Heart right ventricle (tissue), 16 donors: Measurements from ENCODE around the gene FBXO44. TPM values are rescaled to one million over a fixed set of nuclear protein-coding genes. Genes with fewer than 3 reads are reported as not detected.

Experiments used
- ATAC-seq, 8 donors: fragments of 200-7000 bp; cut with Tn5 transposase; one replicate each; pipeline ENCODE4 v1.9.1; 2020; ENCODE audit warnings: mild to moderate bottlenecking in 8 of 8, moderate library complexity in 8 of 8, moderate number of reproducible peaks in 1 of 8
- DNase-seq, 2 donors: peaks; one replicate each; pipeline ENCODE4 v3.0.0-alpha.2; 2020
- H3K27ac ChIP-seq, 10 donors: fragments of 200-600 bp; sonication (generic) in 2 of 10; one replicate each; pipeline versions ENCODE4 v1.5.0 to v1.8.0; 2020 to 2022; ENCODE audit warnings: mild to moderate bottlenecking in 3 of 10
- H3K27me3 ChIP-seq, 7 donors: fragments of 200-600 bp; one replicate each; pipeline ENCODE4 v1.8.0; 2021 to 2022; ENCODE audit warnings: mild to moderate bottlenecking in 2 of 7
- H3K36me3 ChIP-seq, 9 donors: fragments of 200-600 bp; sonication (generic) in 1 of 9; one replicate each; pipeline versions ENCODE4 v1.5.0 to v1.8.0; 2020 to 2022; ENCODE audit warnings: mild to moderate bottlenecking in 2 of 9
- H3K4me1 ChIP-seq, 9 donors: fragments of 200-600 bp; sonication (generic) in 1 of 9; one replicate each; pipeline versions ENCODE4 v1.5.0 to v1.8.0; 2020 to 2022; ENCODE audit warnings: mild to moderate bottlenecking in 4 of 9
- H3K4me3 ChIP-seq, 10 donors: fragments of 200-600 bp; sonication (generic) in 2 of 10; one replicate each; pipeline versions ENCODE4 v1.5.0 to v1.8.0; 2020 to 2022; ENCODE audit warnings: mild to moderate bottlenecking in 7 of 10, moderate library complexity in 2 of 10
- H3K9me3 ChIP-seq, 11 donors: fragments of 200-600 bp in 10 of 11; sonication (generic) in 2 of 11; one replicate each; pipeline versions ENCODE4 v1.5.0 to v1.8.0; 2013 to 2022; ENCODE audit warnings: mild to moderate bottlenecking in 2 of 11, control low read depth in 1 of 11, moderate library complexity in 1 of 11
- CTCF ChIP-seq, 9 donors: fragments of 200-600 bp; sonication (generic) in 2 of 9; IDR thresholded peaks; one replicate each; pipeline versions ENCODE4 v1.5.0 to v1.8.0; 2021 to 2022; ENCODE audit warnings: antibody characterized with exemption in 9 of 9, mild to moderate bottlenecking in 5 of 9, moderate library complexity in 1 of 9
- WGBS, 2 donors: extraction: QIAGEN DNeasy Blood & Tissue Kit; methylation state at CpG; one replicate each; pipeline ENCODE4 v1.1.7; 2013; ENCODE audit warnings: inconsistent platforms in 1 of 2; 5-methylcytosine and 5-hydroxymethylcytosine counted together
- intact Hi-C, 10 donors: fragments of 100-400 bp; cut with DNase I; formaldehyde crosslinking; loops; one replicate each; pipeline versions ENCODE4 v1.11.1 to v1.14.2; 2022
- polyA plus RNA-seq, 2 donors: library from polyadenylated mRNA; stranded (reverse); fragments of 200-250 nt; gene quantifications; one replicate each; pipeline ENCODE4 v1.2.3, GENCODE V29; 2013
- total RNA-seq, 10 donors: library from RNA; stranded (reverse); fragmentation: NEBNext Ultra II Directional in 3 of 10; extraction: Animal tissue kit (Norgen Biotek cat#: 25700) in 3 of 10; gene quantifications; one replicate each; pipeline versions ENCODE4 v1.2.1 to v1.2.4, GENCODE V29; 2021 to 2023
- donor health status: Arrhythmogenic right ventricular cardiomyopathy.
- donor health status: ischemic (EF 13 %, LVEDD 7.1; RV severe dilation, severe dysfunction).
- donor health status: healthy with polysubstance abuse.
- donor health status: DM: no; HTN: yes; CAD: no.
- donor health status: DM: no; HTN: no; CAD: no.
- donor health status: ischemic (EF 25% LVEDD 6.9; RV normal size, moderate dysfunction).
- donor health status: ischemic (EF 25% LVEDD 5.7; RV mildly dilated, moderate dysfunction).
- donor health status: healthy.
- donor health status: DM: yes; HTN: yes; CAD: no.
- donor health status: Ischemic cardiomyopathy.
- donor health status: ischemic (EF 35%, LVEDD 5.7; RV mildly dilated, moderate dysfunction).
- donor health status: nonischemic (EF 11% LVEDD 7.7; RV severe dilation, severe dysfunction).
- donor health status: DM: yes; HTN: yes; CAD: no.
- donor health status: PGD.
- donor health status: ischemic (EF 29% LVEDD 5.4; RV normal size, mild dysfunction).
- donor health status: nonischemic (EF 23%, LVEDD 6.1; RV moderate dilation, normal function).

The FBXO44 gene
- total and polyA plus RNA-seq, 12 donors, result 10.1 to 28.2 (median 15.8) TPM

- Histone ChIP-seq H3K27me3 (peaks cover 0 to 69% (median 35%) of the 10 kb centered on the region in 7 donors), H3K4me3 (no peak overlapping the region), H3K27ac (no peak overlapping the region), H3K4me1 (no peaks in the 10 kb centered on the region), H3K9me3 (no peaks in the 10 kb centered on the region), H3K36me3 (no peaks in the 10 kb centered on the region)
- no peak for TF ChIP-seq CTCF (IDR thresholded peaks at IDR 0.05)
- intact Hi-C loops, result loop anchor here in 2 of 10 donors (10.0 kb wide), 2 partner anchors 76 to 136 kb away; no protein-coding TSS in a partner anchor
- WGBS, 2 donors, result 70 to 84% methylated on average over 5 of the region's 5 CpGs
- ATAC-seq (no peak), DNase-seq (no peak)
These were observed 33.8 kb upstream of the FBXO44 start for GRCh38 chr1:11620924-11621323.

- no peak for TF ChIP-seq CTCF (IDR thresholded peaks at IDR 0.05)
- no peak for DNase-seq
- intact Hi-C loops, result loop anchor here in 2 of 10 donors (10.0 kb wide), 2 partner anchors 78 to 138 kb away; no protein-coding TSS in a partner anchor
- Histone ChIP-seq H3K4me3 (no peak overlapping the region), H3K27ac (no peak overlapping the region), H3K36me3 (no peaks in the 10 kb centered on the region), H3K4me1 (no peaks in the 10 kb centered on the region), H3K27me3 (peaks cover 0 to 69% (median 28%) of the 10 kb centered on the region in 7 donors), H3K9me3 (no peaks in the 10 kb centered on the region)
- WGBS, 2 donors, result 56 to 67% methylated on average over 3 of the region's 3 CpGs
- no peak for ATAC-seq
These were observed 32.3 kb upstream of the FBXO44 start for GRCh38 chr1:11622398-11622797.

GRCh38 chr1:11623702-11624101 lies 31.0 kb upstream of the FBXO44 start:
- Histone ChIP-seq H3K4me1 (no peaks in the 10 kb centered on the region), H3K27me3 (peaks cover 0 to 77% (median 34%) of the 10 kb centered on the region in 7 donors), H3K36me3 (no peaks in the 10 kb centered on the region), H3K4me3 (no peak overlapping the region), H3K27ac (no peak overlapping the region), H3K9me3 (no peaks in the 10 kb centered on the region)
- WGBS, 2 donors, result 82 to 84% methylated on average over 8 of the region's 8 CpGs
- ATAC-seq (no peak), DNase-seq (no peak)
- no peak for TF ChIP-seq CTCF (IDR thresholded peaks at IDR 0.05)
- intact Hi-C loops, result loop anchor here in 2 of 10 donors (10.0 kb wide), 2 partner anchors 79 to 139 kb away; no protein-coding TSS in a partner anchor

GRCh38 chr1:11626551-11626950 lies 28.1 kb upstream of the FBXO44 start:
- DNase-seq, result no peak
- no peak overlapping the region for H3K4me3 ChIP-seq
- peaks cover 0 to 72% (median 36%) of the 10 kb centered on the region in 7 donors for H3K27me3 ChIP-seq
- no peak for ATAC-seq
- intact Hi-C loops, result loop anchor here in 2 of 10 donors (10.0 kb wide), 2 partner anchors 82 to 142 kb away; no protein-coding TSS in a partner anchor
- no peaks in the 10 kb centered on the region for H3K9me3 ChIP-seq
- no peak overlapping the region for H3K27ac ChIP-seq
- no peaks in the 10 kb centered on the region for H3K4me1 ChIP-seq
- 69 to 71% methylated on average over 3 of the region's 3 CpGs for WGBS, 2 donors
- no peaks in the 10 kb centered on the region for H3K36me3 ChIP-seq
- no peak for TF ChIP-seq CTCF (IDR thresholded peaks at IDR 0.05)
